HepG2 (cell line): ENCODE measurements around the gene PRODH. TPM values are rescaled to one million over a fixed set of nuclear protein-coding genes. Genes with fewer than 3 reads are reported as not detected.
"Not testable (repeated sequence)": the region's sequence is repeated elsewhere in the genome, so short reads cannot be mapped to it uniquely, and the experiment has no call there.

Experiments
- ATAC-seq: fragments of 200-7000 bp; cut with Tn5 transposase; 3 replicates; pipeline ENCODE4 v1.9.1; 2020; ENCODE audit warnings: mild to moderate bottlenecking, moderate library complexity
- BruUV-seq: library from RNA; stranded (reverse); fragments of 400-500 nt; replicated peaks from 2 replicates; lab custom pipeline; 2021; lab: Mats Ljungman, UMichigan
- CTCF ChIA-PET: fragments of 300-600 bp; formaldehyde crosslinking; extraction: SDS; loops from one replicate; lab custom pipeline; 2021; ENCODE audit warnings: low total read pairs, inconsistent platforms, low intra/inter-chr PET ratio; lab: Yijun Ruan, JAX
- POLR2A ChIA-PET: fragments of 350-600 bp; sonication (Branson Sonifier 250); formaldehyde crosslinking; loops from one replicate; lab custom pipeline; 2020; ENCODE audit warnings: antibody characterized with exemption, inconsistent platforms; lab: Yijun Ruan, JAX
- DNase-seq: peaks from one replicate; pipeline ENCODE4 v3.0.0-alpha.2; 2015; ENCODE audit warnings: low spot score
- FAIRE-seq: peaks from 3 replicates; lab custom pipeline; 2011; peaks lifted over from hg19 to GRCh38; lab: Jason Lieb, UNC
- H2AFZ ChIP-seq: one replicate; pipeline ENCODE4 v1.6.1; 2011; ENCODE audit warnings: low read length, inconsistent platforms
- H3K27ac ChIP-seq: fragments of 300-600 bp; 3 replicates; pipeline ENCODE4 v1.8.0; 2011; ENCODE audit warnings: mixed run types, mild to moderate bottlenecking, mixed read lengths, low read length, inconsistent platforms; ENCODE audit not compliant: insufficient read depth; ENCODE audit errors: extremely low read length
- H3K27me3 ChIP-seq, 2 experiments: fragments of 200-600 bp in 1 of 2; 2 replicates in 1 of 2; 3 replicates in 1 of 2; pipeline versions ENCODE4 v1.6.0 to v1.8.0; 2011; ENCODE audit warnings: low read length in 2 of 2, mild to moderate bottlenecking in 2 of 2, moderate library complexity in 2 of 2, inconsistent platforms in 1 of 2; ENCODE audit not compliant: insufficient read depth in 2 of 2, control insufficient read depth in 1 of 2
- H3K36me3 ChIP-seq, 2 experiments: fragments of 200-600 bp in 1 of 2; replicated peaks in 1 of 2; 2 replicates in 1 of 2; 3 replicates in 1 of 2; pipeline versions ENCODE4 v1.5.1 to v1.8.0; 2011; ENCODE audit warnings: low read length in 2 of 2, inconsistent platforms in 1 of 2; ENCODE audit not compliant: insufficient read depth in 2 of 2, control insufficient read depth in 1 of 2
- H3K4me1 ChIP-seq: 2 replicates; pipeline ENCODE4 v1.5.1; 2012; ENCODE audit warnings: low read length, inconsistent platforms; ENCODE audit not compliant: insufficient read depth
- H3K4me2 ChIP-seq: 2 replicates; pipeline ENCODE4 v1.6.0; 2011; ENCODE audit warnings: low read depth, low read length, inconsistent platforms
- H3K4me3 ChIP-seq, 3 experiments: fragments of 200-600 bp in 1 of 3; sonication (generic), shearing (Covaris generic) in 1 of 3; replicated peaks in 1 of 3; 2 replicates each; pipeline ENCODE4 v1.5.1; 2011 to 2016; ENCODE audit warnings: low read length in 3 of 3, inconsistent platforms in 2 of 3, low read depth in 2 of 3, mild to moderate bottlenecking in 2 of 3, control low read depth in 1 of 3, mixed read lengths in 1 of 3; ENCODE audit not compliant: insufficient read depth in 1 of 3
- H3K79me2 ChIP-seq: one replicate; pipeline ENCODE4 v1.6.1; 2011; ENCODE audit warnings: low read length, inconsistent platforms; ENCODE audit not compliant: insufficient read depth
- H3K9ac ChIP-seq: 2 replicates; pipeline ENCODE4 v1.6.0; 2011; ENCODE audit warnings: mild to moderate bottlenecking, low read depth, low read length, inconsistent platforms; ENCODE audit not compliant: insufficient read depth
- H3K9me3 ChIP-seq: 2 replicates; pipeline ENCODE4 v1.5.1; 2012; ENCODE audit warnings: mild to moderate bottlenecking, low read length
- H4K20me1 ChIP-seq: 2 replicates; pipeline ENCODE4 v1.6.0; 2011; ENCODE audit warnings: inconsistent platforms, mild to moderate bottlenecking, low read length, moderate library complexity; ENCODE audit not compliant: insufficient read depth
- BCL6 ChIP-seq: IDR thresholded peaks from 2 replicates; pipeline ENCODE4 v1.6.1; 2016; ENCODE audit warnings: missing genetic modification reagents, missing compliant biosample characterization
- CEBPB ChIP-seq: IDR thresholded peaks from 2 replicates; pipeline ENCODE4 v1.6.1; 2011; ENCODE audit warnings: low read depth, low read length, improper control_type of control experiment, borderline replicate concordance
- EED ChIP-seq: sonication (generic); formaldehyde crosslinking; IDR thresholded peaks from 2 replicates; pipeline ENCODE4 v1.5.0; 2020; ENCODE audit warnings: mild to moderate bottlenecking, missing genetic modification reagents
- KDM2A ChIP-seq: sonication (generic); formaldehyde crosslinking; IDR thresholded peaks from 2 replicates; pipeline ENCODE4 v1.4.0; 2020; ENCODE audit warnings: low read depth, missing genetic modification reagents, borderline replicate concordance
- NFIB ChIP-seq: sonication (generic); formaldehyde crosslinking; IDR thresholded peaks from 2 replicates; pipeline ENCODE4 v1.9.0; 2021; ENCODE audit warnings: missing genetic modification reagents, mild to moderate bottlenecking, borderline replicate concordance
- NFRKB ChIP-seq: fragments of 450-650 bp; IDR thresholded peaks from 2 replicates; pipeline ENCODE4 v1.6.1; 2017
- ZNF335 ChIP-seq: sonication (generic); formaldehyde crosslinking; IDR thresholded peaks from 2 replicates; pipeline ENCODE4 v1.4.0; 2020; ENCODE audit warnings: missing genetic modification reagents
- ZNF501 ChIP-seq: sonication (generic); formaldehyde crosslinking; IDR thresholded peaks from 2 replicates; pipeline ENCODE4 v1.5.1; 2020; ENCODE audit warnings: mild to moderate bottlenecking, moderate library complexity, missing genetic modification reagents
- ZNF839 ChIP-seq: sonication (generic); formaldehyde crosslinking; IDR thresholded peaks from 2 replicates; pipeline ENCODE4 v1.4.0; 2020; ENCODE audit warnings: missing genetic modification reagents, mild to moderate bottlenecking, borderline replicate concordance
- WGBS: methylation state at CpG from one replicate; pipeline ENCODE4 v1.1.6; 2017; ENCODE audit warnings: low lambda C conversion rate; 5-methylcytosine and 5-hydroxymethylcytosine counted together
- in situ Hi-C: cut with HindIII; loops from 2 replicates; pipeline ENCODE4 v1.10.0; 2017; ENCODE audit warnings: low pct_unique_long_range_greater_than_20kb; ENCODE audit not compliant: extremely low pct_ligation_motif_present
- intact Hi-C: fragments of 100-400 bp; cut with micrococcal nuclease; formaldehyde crosslinking; loops from one replicate; pipeline ENCODE4 v1.10.0; 2022; ENCODE audit not compliant: unreplicated experiment
- polyA plus RNA-seq, 8 experiments: library from polyadenylated mRNA; depleted of rRNA in 3 of 8; stranded (reverse) in 7 of 8; unstranded in 1 of 8; fragments of >200 nt; fragmentation: Illumina TruSeq in 4 of 8; extraction: Trizol in 4 of 8; gene quantifications; 2 replicates each; pipeline versions ENCODE4 v1.2.1 to v1.2.3, GENCODE V29; 2011 to 2016; ENCODE audit warnings: low read depth in 4 of 8, missing spikeins in 1 of 8, mixed read lengths in 1 of 8; ENCODE audit not compliant: insufficient read depth in 1 of 8
- total RNA-seq, 5 experiments: library from RNA; depleted of rRNA; stranded (reverse); fragments of >200 nt; fragmentation: Illumina TruSeq; extraction: Trizol; gene quantifications; 2 replicates each; pipeline ENCODE4 v1.2.3, GENCODE V29; 2016; ENCODE audit warnings: low read depth in 1 of 5
- TF ChIP-seq, protein P1 (sequence below): sonication (generic); formaldehyde crosslinking; IDR thresholded peaks from 2 replicates; pipeline ENCODE4 v1.5.1; 2020; ENCODE audit warnings: mild to moderate bottlenecking, missing genetic modification reagents, borderline replicate concordance

Gene PRODH
- total and polyA plus RNA-seq, 2 of the 13 experiments (the other 11 are each of a cell fraction or from before 2014, with no cell fraction given) = 0.29 to 0.30 TPM

DNA sequence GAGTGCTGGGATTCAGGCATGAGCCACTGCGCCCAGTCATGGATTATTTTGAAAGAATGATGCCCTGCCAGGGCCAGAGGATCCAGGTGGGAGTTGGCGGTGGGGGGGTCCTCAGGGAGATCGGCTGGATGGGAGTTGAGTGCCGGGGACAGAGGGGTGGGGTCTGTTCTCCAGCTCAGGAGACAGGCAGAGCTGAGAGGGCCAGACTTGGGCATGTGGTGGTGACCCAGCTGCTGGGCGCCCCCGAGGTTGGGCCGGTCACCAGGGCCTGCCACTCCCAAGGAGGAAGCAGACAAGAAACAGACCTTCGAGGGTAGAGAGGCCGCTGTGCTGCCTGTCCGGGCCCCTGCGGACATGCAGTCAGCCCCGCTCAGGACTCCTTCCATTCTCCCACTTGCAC, 11.8 kb upstream of the PRODH start (continued):
- TF ChIP-seq, protein P1, sequence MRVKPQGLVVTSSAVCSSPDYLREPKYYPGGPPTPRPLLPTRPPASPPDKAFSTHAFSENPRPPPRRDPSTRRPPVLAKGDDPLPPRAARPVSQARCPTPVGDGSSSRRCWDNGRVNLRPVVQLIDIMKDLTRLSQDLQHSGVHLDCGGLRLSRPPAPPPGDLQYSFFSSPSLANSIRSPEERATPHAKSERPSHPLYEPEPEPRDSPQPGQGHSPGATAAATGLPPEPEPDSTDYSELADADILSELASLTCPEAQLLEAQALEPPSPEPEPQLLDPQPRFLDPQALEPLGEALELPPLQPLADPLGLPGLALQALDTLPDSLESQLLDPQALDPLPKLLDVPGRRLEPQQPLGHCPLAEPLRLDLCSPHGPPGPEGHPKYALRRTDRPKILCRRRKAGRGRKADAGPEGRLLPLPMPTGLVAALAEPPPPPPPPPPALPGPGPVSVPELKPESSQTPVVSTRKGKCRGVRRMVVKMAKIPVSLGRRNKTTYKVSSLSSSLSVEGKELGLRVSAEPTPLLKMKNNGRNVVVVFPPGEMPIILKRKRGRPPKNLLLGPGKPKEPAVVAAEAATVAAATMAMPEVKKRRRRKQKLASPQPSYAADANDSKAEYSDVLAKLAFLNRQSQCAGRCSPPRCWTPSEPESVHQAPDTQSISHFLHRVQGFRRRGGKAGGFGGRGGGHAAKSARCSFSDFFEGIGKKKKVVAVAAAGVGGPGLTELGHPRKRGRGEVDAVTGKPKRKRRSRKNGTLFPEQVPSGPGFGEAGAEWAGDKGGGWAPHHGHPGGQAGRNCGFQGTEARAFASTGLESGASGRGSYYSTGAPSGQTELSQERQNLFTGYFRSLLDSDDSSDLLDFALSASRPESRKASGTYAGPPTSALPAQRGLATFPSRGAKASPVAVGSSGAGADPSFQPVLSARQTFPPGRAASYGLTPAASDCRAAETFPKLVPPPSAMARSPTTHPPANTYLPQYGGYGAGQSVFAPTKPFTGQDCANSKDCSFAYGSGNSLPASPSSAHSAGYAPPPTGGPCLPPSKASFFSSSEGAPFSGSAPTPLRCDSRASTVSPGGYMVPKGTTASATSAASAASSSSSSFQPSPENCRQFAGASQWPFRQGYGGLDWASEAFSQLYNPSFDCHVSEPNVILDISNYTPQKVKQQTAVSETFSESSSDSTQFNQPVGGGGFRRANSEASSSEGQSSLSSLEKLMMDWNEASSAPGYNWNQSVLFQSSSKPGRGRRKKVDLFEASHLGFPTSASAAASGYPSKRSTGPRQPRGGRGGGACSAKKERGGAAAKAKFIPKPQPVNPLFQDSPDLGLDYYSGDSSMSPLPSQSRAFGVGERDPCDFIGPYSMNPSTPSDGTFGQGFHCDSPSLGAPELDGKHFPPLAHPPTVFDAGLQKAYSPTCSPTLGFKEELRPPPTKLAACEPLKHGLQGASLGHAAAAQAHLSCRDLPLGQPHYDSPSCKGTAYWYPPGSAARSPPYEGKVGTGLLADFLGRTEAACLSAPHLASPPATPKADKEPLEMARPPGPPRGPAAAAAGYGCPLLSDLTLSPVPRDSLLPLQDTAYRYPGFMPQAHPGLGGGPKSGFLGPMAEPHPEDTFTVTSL (CRISPR knock-in tag) = no peak
- TF ChIP-seq CEBPB (no peak), ZNF839 (CRISPR knock-in tag) (no peak), ZNF501 (no peak), NFIB (CRISPR knock-in tag) (no peak), EED (CRISPR knock-in tag) (no peak), ZNF335 (no peak), BCL6 (CRISPR knock-in tag) (no peak), KDM2A (CRISPR knock-in tag) (no peak), NFRKB (no peak)

GRCh38 chr22:18947105-18947504, 11.0 kb upstream of the PRODH start:
- DNase-seq, H3K36me3 ChIP-seq, H3K4me2 ChIP-seq, H3K27me3 ChIP-seq, ATAC-seq, H2AFZ ChIP-seq, H3K27ac ChIP-seq, H3K9ac ChIP-seq, H4K20me1 ChIP-seq, H3K9me3 ChIP-seq, in situ Hi-C loops, H3K4me1 ChIP-seq, intact Hi-C loops, CTCF ChIA-PET, BruUV-seq, H3K79me2 ChIP-seq, H3K4me3 ChIP-seq, POLR2A ChIA-PET, FAIRE-seq: not testable (repeated sequence)
- 29% methylated on average over 3 of the region's 9 CpGs for WGBS
